Measurements from ENCODE around the gene CYP1A2. TPM values are rescaled to one million over a fixed set of nuclear protein-coding genes. Genes with fewer than 3 reads are reported as not detected.

The CYP1A2 gene
- not detected in 2 replicates for total RNA-seq

GRCh38 chr15:74748322-74748946 lies at the start of gene CYP1A2:
CYP1A2 (plus strand) TSS chr15:74748845; CDS start chr15:74749739, 894 bp downstream.

DNA sequence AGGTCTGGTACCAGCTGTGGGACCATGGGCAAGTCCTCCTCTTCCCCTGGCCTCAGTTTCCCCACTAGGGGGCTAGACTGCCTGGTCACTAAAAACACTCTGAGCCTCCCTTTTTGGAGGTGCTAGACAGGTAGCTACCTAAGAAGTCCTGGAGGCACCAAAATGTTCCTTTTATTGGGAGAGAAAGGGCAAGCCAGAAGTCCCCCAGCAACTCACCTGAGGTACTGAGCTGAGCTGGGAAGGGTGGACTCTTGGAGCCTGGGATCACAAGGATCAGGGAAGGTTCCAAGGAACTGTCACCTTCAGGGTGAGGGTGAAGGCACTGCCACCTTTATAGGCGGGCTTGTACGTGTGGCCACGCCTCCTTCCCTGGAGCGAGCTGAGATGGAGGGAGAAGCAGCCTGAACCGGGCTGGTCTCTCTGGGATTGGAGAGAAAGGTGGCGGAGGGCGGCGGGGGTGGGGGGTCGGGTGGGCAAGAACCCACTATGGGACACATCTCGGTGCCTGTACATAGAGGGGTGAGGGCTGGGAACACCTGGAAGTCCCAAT lies 23.3 kb upstream of the CYP1A2 start, which contains the start of gene CYP1A1:
TSS of gene CYP1A1 (minus strand) at position 304 of the 550 bp plus-strand sequence. CDS start 2,431 bp downstream, outside the sequence.

DNA sequence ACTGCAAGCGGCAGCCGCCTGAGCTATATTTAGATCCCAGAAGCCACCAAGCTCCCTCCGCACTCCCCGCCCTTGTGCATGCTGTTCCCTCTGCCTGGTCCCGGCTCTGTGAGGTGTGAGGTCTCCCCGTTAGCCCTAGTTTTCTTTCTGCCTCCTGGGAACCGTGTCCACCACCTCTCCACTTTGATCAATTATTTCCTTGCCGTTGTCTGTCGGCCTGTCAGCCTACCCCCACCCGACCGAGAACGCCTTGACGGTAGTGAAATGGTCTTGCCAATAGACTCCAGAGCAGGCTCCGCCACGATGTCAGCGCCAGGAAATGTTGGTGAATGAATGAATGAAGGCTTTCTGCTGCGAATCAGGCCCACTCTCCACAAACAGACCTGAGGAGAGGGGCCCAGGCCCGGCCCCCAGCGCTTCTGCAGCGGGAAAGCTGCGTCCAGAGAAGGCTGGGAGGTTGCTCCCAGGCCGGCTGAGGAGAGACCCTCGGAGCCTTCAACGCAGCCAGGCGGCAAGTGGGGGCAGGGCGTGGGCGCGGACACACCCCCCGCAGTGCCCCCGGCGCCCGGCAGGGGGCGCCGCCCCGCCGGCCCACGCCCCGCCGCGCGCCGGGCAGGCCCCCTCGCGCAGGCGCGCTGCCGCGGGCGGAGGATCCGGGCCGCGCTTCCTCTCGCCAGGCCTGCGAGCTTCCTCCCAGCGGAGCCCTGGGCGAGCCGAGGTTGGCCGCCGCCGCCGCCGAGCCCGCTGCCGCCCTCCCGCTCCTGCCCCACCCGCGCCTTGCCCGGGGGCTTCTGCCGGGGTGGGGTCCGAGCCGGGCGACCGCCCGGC lies 33.0 kb downstream of the CYP1A2 start, which contains the start of gene CSK:
TSS of gene CSK (plus strand) at position 650 of the 828 bp plus-strand sequence. CDS start 16,218 bp downstream, outside the sequence.

Other genes starting within 250 kb of the CYP1A2 start
- 1.8 and 3.0 TPM in 2 replicates for gene ARID3B, start 207.6 kb upstream of the CYP1A2 start, total RNA-seq
- gene CLK3, start 133.0 kb upstream of the CYP1A2 start, total RNA-seq: 67.9 and 77.7 TPM in 2 replicates
- 9.4 and 11.9 TPM in 2 replicates for gene EDC3, start 52.8 kb upstream of the CYP1A2 start, total RNA-seq
- gene CYP1A1, start 23.3 kb upstream of the CYP1A2 start, total RNA-seq: not detected in 2 replicates
- 21.1 and 23.5 TPM in 2 replicates for gene CSK, start 33.2 kb downstream of the CYP1A2 start, total RNA-seq
- not detected in 2 replicates for gene LMAN1L, start 64.0 kb downstream of the CYP1A2 start, total RNA-seq
- gene CPLX3, start 77.8 kb downstream of the CYP1A2 start, total RNA-seq: not detected in 2 replicates
- gene ULK3, start 94.3 kb downstream of the CYP1A2 start, total RNA-seq: 14.4 and 14.5 TPM in 2 replicates
- 44.6 and 52.6 TPM in 2 replicates for gene SCAMP2, start 124.5 kb downstream of the CYP1A2 start, total RNA-seq
- 65.7 and 87.6 TPM in 2 replicates for gene MPI, start 141.2 kb downstream of the CYP1A2 start, total RNA-seq
- 27.1 and 27.6 TPM in 2 replicates for gene FAM219B, start 158.0 kb downstream of the CYP1A2 start, total RNA-seq
- 170 and 243 TPM in 2 replicates for gene COX5A, start 189.2 kb downstream of the CYP1A2 start, total RNA-seq
- gene RPP25, start 207.9 kb downstream of the CYP1A2 start, total RNA-seq: 5.6 and 6.1 TPM in 2 replicates
- gene SCAMP5, start 246.7 kb downstream of the CYP1A2 start, total RNA-seq: under 0.01 and 0.45 TPM in 2 replicates